Sigmoid colon (tissue), 7 donors: ENCODE data around the gene PHF19. TPM values are rescaled to one million over a fixed set of nuclear protein-coding genes. Genes with fewer than 3 reads are reported as not detected.

Experiments
- DNase-seq: peaks from one replicate; pipeline ENCODE4 v3.0.0-alpha.2; 2019
- H3K27ac ChIP-seq, 4 donors: fragments of 200-600 bp; sonication (generic); one replicate each; pipeline ENCODE4 v1.5.1; 2016 to 2019; ENCODE audit warnings: mild to moderate bottlenecking in 1 of 4
- H3K27me3 ChIP-seq, 3 donors: fragments of 200-600 bp; sonication (generic); one replicate each; pipeline ENCODE4 v1.5.1; 2019; ENCODE audit warnings: mild to moderate bottlenecking in 1 of 3
- H3K36me3 ChIP-seq, 4 donors: fragments of 200-600 bp; sonication (generic); one replicate each; pipeline ENCODE4 v1.5.1; 2016 to 2019
- H3K4me1 ChIP-seq, 4 donors: fragments of 200-600 bp; sonication (generic); one replicate each; pipeline ENCODE4 v1.5.1; 2017 to 2019
- H3K4me3 ChIP-seq, 4 donors: fragments of 200-600 bp; sonication (generic); one replicate each; pipeline ENCODE4 v1.5.1; 2017 to 2019; ENCODE audit warnings: mild to moderate bottlenecking in 2 of 4, moderate library complexity in 1 of 4
- H3K9me3 ChIP-seq, 4 donors: fragments of 200-600 bp in 3 of 4; sonication (generic) in 3 of 4; one replicate each; pipeline versions ENCODE4 v1.5.1 to v1.6.1; 2013 to 2019
- CTCF ChIP-seq, 4 experiments: fragments of 450-650 bp in 3 of 4; fragments of 200-600 bp in 1 of 4; IDR thresholded peaks; one replicate each; pipeline ENCODE4 v1.5.1; 2016 to 2019; ENCODE audit warnings: antibody characterized with exemption in 4 of 4, mild to moderate bottlenecking in 3 of 4, moderate library complexity in 2 of 4
- EP300 ChIP-seq, 4 donors: sonication (generic); formaldehyde crosslinking; IDR thresholded peaks; one replicate each; pipeline ENCODE4 v1.6.1; 2017; ENCODE audit warnings: antibody characterized with exemption in 4 of 4
- POLR2A ChIP-seq, 2 donors: fragments of 450-650 bp; IDR thresholded peaks; one replicate each; pipeline ENCODE4 v1.6.1; 2016; ENCODE audit warnings: antibody characterized with exemption in 2 of 2, mild to moderate bottlenecking in 2 of 2, moderate library complexity in 2 of 2
- POLR2AphosphoS5 ChIP-seq, 4 donors: sonication (generic); formaldehyde crosslinking; IDR thresholded peaks; one replicate each; pipeline ENCODE4 v1.6.1; 2017; ENCODE audit warnings: antibody characterized with exemption in 4 of 4
- WGBS, 2 donors: extraction: QIAGEN DNeasy Blood & Tissue Kit; methylation state at CpG; one replicate each; pipeline ENCODE4 v1.1.7; 2013; 5-methylcytosine and 5-hydroxymethylcytosine counted together
- intact Hi-C: fragments of 100-400 bp; cut with DNase I; formaldehyde crosslinking; loops from one replicate; pipeline ENCODE4 v1.15.1; 2023
- polyA plus RNA-seq, 3 donors: library from polyadenylated mRNA; stranded (reverse); fragments of 200-250 nt; gene quantifications; one replicate each; pipeline ENCODE4 v1.2.3, GENCODE V29; 2013
- total RNA-seq, 4 donors: library from RNA; depleted of rRNA; stranded (reverse); fragments of >200 nt; gene quantifications; one replicate each; pipeline ENCODE4 v1.1.0, GENCODE V29; 2016
- donor health status: healthy with polysubstance abuse.
- donor health status: Bipolar disorder and iron deficiency.
- donor health status: healthy.

The PHF19 gene
- total and polyA plus RNA-seq, 7 donors = 10.2 to 38.2 (median 31.4) TPM

- H3K4me1 ChIP-seq = peaks cover 0 to 2% (median under 1%) of the 10 kb centered on the region in 4 donors
- TF ChIP-seq EP300 (IDR thresholded peaks at IDR 0.05) = no peak
- no peak for TF ChIP-seq CTCF (IDR thresholded peaks at IDR 0.05)
- TF ChIP-seq POLR2AphosphoS5 (IDR thresholded peaks at IDR 0.05) = no peak
- no peak for TF ChIP-seq POLR2A (IDR thresholded peaks at IDR 0.05)
- 57 to 77% methylated on average over 10 of the region's 10 CpGs for WGBS, 2 donors
- H3K27me3 ChIP-seq = no peaks in the 10 kb centered on the region
- no peaks in the 10 kb centered on the region for H3K36me3 ChIP-seq
- H3K9me3 ChIP-seq = no peaks in the 10 kb centered on the region
- H3K27ac ChIP-seq = no peak overlapping the region
- no peak overlapping the region for H3K4me3 ChIP-seq
- DNase-seq = no peak
- intact Hi-C loops = no loop called here
Observed at GRCh38 chr9:120882935-120883607, 6.1 kb upstream of the PHF19 start.

- WGBS, 2 donors = 60 to 73% methylated on average over 6 of the region's 6 CpGs
- TF ChIP-seq POLR2A (IDR thresholded peaks at IDR 0.05) = no peak
- TF ChIP-seq EP300 (IDR thresholded peaks at IDR 0.05) = no peak
- TF ChIP-seq POLR2AphosphoS5 (IDR thresholded peaks at IDR 0.05) = no peak
- no peak for TF ChIP-seq CTCF (IDR thresholded peaks at IDR 0.05)
- no peaks in the 10 kb centered on the region for H3K9me3 ChIP-seq
- peaks cover 0 to 1% (median 0%) of the 10 kb centered on the region in 4 donors for H3K36me3 ChIP-seq
- no peak overlapping the region for H3K27ac ChIP-seq
- intact Hi-C loops = loop anchor here (10.0 kb wide), 1 partner anchor 195 kb away; the partner anchor contains the start of gene CNTRL
- no peak overlapping the region for H3K4me3 ChIP-seq
- peaks cover 0 to 16% (median 14%) of the 10 kb centered on the region in 4 donors for H3K4me1 ChIP-seq
- H3K27me3 ChIP-seq = no peaks in the 10 kb centered on the region
- DNase-seq = no peak
Observed at GRCh38 chr9:120879446-120879845, 2.5 kb upstream of the PHF19 start.

DNA sequence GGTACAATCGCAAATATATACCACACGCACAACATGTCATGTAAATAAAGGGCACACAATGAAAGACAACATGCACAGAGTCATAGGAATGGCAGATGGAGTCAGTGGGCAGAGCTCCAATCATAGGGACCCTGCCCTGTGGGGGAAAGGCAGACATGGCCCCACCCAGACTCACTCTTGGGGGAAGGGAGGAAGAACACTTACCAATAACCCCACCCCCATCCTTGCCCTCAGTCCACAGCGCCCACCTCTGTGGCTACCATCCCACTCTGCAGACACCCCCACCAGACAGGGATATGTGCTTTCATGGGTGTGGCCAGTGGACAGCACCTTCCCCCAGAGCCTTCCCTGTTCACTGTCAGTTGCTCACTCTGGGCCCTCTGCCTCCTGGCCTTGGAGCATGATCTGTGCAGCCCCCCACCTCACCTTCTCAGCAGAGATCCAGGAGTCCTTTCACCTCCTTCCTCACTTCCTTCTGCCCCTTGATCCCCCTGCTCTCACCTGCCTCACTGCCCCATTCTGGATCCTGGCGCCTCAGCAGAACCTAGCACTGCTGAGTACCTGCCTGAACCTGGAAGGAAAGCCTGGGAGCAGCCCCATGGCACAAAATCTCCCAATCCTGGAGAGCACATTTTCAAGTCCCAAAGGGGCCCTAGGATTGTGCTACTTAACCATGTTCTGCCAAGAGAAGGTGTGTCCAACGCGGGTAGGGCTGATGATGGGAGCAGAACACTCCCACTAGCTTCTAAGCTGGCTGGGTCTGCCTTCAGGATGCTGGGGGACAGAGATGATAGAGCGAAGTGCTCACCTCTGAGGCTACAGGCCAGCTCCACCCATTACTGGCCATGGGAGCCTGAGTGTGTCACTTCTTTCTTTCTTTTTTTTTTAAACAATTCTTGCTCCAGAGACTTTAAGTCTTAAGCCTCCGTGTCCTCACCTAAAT lies 1.5 kb upstream of the PHF19 start:
- H3K27me3 ChIP-seq = no peaks in the 10 kb centered on the region
- DNase-seq = no peak
- WGBS, 2 donors = 50 to 69% methylated on average over 8 of the region's 8 CpGs
- H3K27ac ChIP-seq = peak overlapping the region in 3 of 4 donors; percentile 96 to 99 (median 96)
- intact Hi-C loops = loop anchor here (10.0 kb wide), 1 partner anchor 196 kb away; the partner anchor contains the start of gene CNTRL
- peaks cover 0 to 16% (median 14%) of the 10 kb centered on the region in 4 donors for H3K4me1 ChIP-seq
- H3K9me3 ChIP-seq = no peaks in the 10 kb centered on the region
- TF ChIP-seq POLR2A (IDR thresholded peaks at IDR 0.05) (no peak), EP300 (IDR thresholded peaks at IDR 0.05) (no peak), CTCF (IDR thresholded peaks at IDR 0.05) (no peak), POLR2AphosphoS5 (IDR thresholded peaks at IDR 0.05) (no peak)
- H3K36me3 ChIP-seq = peaks cover 0 to 11% (median 0%) of the 10 kb centered on the region in 4 donors
- H3K4me3 ChIP-seq = peak overlapping the region in 1 of 4 donors; percentile 86

GRCh38 chr9:120877276-120878034 lies 467 bp upstream of the PHF19 start:
- Histone ChIP-seq H3K4me3 (peak overlapping the region; percentile 73 to 86 (median 80)), H3K4me1 (peaks cover 0 to 16% (median 14%) of the 10 kb centered on the region in 4 donors), H3K9me3 (no peaks in the 10 kb centered on the region), H3K36me3 (peaks cover 0 to 18% (median 0%) of the 10 kb centered on the region in 4 donors), H3K27me3 (no peaks in the 10 kb centered on the region), H3K27ac (peak overlapping the region; percentile 94 to 99 (median 96))
- DNase-seq = peak; percentile 84
- peak; percentile 35 to 70 (median 54) for TF ChIP-seq POLR2AphosphoS5 (IDR thresholded peaks at IDR 0.05)
- TF ChIP-seq POLR2A (IDR thresholded peaks at IDR 0.05) = no peak
- no peak for TF ChIP-seq CTCF (IDR thresholded peaks at IDR 0.05)
- TF ChIP-seq EP300 (IDR thresholded peaks at IDR 0.05) = no peak
- 1 to 2% methylated on average over 63 of the region's 63 CpGs for WGBS, 2 donors
- intact Hi-C loops = loop anchor here (2.0 to 10.0 kb wide), 3 partner anchors 51 to 197 kb away; partner anchors contain the start of gene CNTRL
